RWPE1 (cell line): Measurements from ENCODE around the gene TAF13.

ENCODE experiments used
- CTCF ChIA-PET: fragments of 350-600 bp; sonication (Branson Sonifier 250); formaldehyde crosslinking; extraction: SDS; loops from one replicate; lab custom pipeline; 2021; lab: Yijun Ruan, JAX
- POLR2A ChIA-PET: fragments of 400-600 bp; formaldehyde crosslinking; extraction: SDS; loops from one replicate; lab custom pipeline; 2020; ENCODE audit warnings: antibody characterized with exemption; ENCODE audit not compliant: low non-redundant PET; lab: Yijun Ruan, JAX
- DNase-seq: peaks from one replicate; pipeline ENCODE4 v3.0.0; 2012; ENCODE audit warnings: low spot score
- H3K27ac ChIP-seq: fragments of 450-650 bp; 2 replicates; pipeline ENCODE4 v1.5.1; 2017
- TF ChIP-seq, protein P1 (sequence below): fragments of 450-650 bp; conservative IDR thresholded peaks from 2 replicates; pipeline ENCODE4 v1.5.1; 2017; ENCODE audit warnings: low read depth, mild to moderate bottlenecking

The TAF13 gene, protein sequence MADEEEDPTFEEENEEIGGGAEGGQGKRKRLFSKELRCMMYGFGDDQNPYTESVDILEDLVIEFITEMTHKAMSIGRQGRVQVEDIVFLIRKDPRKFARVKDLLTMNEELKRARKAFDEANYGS

GRCh38 chr1:109075531-109076490 is at the start of gene TAF13:
Gene TAF13 (minus strand): TSS chr1:109076003. CDS start chr1:109075947, 56 bp downstream.
- H3K27ac ChIP-seq: peak within 1 kb of the TSS; percentile 82
- POLR2A ChIA-PET: interaction anchor here (0.6 kb wide), 3 partner anchors 12 to 121 kb away, joined by 3 to 5 read pairs (median 4); no protein-coding TSS in a partner anchor
- CTCF ChIA-PET: interaction anchor here (0.7 to 0.9 kb wide), 2 partner anchors 48 to 102 kb away, joined by 3 to 4 read pairs; no protein-coding TSS in a partner anchor
- TF ChIP-seq, protein P1, sequence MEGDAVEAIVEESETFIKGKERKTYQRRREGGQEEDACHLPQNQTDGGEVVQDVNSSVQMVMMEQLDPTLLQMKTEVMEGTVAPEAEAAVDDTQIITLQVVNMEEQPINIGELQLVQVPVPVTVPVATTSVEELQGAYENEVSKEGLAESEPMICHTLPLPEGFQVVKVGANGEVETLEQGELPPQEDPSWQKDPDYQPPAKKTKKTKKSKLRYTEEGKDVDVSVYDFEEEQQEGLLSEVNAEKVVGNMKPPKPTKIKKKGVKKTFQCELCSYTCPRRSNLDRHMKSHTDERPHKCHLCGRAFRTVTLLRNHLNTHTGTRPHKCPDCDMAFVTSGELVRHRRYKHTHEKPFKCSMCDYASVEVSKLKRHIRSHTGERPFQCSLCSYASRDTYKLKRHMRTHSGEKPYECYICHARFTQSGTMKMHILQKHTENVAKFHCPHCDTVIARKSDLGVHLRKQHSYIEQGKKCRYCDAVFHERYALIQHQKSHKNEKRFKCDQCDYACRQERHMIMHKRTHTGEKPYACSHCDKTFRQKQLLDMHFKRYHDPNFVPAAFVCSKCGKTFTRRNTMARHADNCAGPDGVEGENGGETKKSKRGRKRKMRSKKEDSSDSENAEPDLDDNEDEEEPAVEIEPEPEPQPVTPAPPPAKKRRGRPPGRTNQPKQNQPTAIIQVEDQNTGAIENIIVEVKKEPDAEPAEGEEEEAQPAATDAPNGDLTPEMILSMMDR: no peak
- DNase-seq: peak; percentile 91

DNA sequence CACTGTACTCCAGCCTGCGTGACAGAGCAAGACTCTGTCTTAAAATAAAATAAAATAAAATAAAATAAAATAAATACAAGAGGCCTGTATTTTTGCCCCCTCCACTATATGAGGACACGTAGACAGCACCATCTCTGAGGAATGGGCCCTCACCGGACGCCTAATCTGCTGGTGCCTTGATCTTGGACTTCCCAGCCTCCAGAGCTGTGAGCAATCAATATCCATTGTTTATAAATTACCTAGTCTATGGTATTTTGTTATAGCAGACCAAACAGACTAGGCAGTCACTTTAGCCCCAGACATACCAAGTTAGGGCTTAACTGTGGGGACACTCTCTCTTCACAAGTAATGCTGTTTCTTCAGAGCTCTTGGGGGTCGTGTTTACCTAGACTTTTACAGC is 44.6 kb upstream of the TAF13 start:
- TF ChIP-seq, protein P1: no peak

DNA sequence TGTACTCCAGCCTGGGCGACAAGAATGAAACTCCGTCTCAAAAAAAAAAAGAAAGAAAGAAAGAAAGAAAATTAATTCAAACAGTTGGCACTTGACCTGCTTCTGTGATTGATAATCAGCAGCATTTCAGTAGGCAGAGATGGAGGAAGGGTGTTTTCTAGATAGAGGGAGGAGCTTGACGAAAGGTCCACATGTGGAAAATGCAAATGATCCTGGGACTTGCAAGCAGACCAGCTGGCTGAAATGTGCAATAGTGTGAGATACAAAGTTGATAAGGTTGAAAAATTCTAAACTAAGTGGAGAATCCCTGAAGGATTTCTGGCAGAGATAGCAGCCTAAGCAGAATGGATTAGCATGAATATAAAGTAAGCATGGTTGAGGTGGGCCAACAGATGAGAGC is 42.3 kb upstream of the TAF13 start:
- POLR2A ChIA-PET: interaction anchor here (0.7 kb wide), 1 partner anchor 21 kb away, joined by 3 read pairs; no protein-coding TSS in a partner anchor

More for the DNA sequence above, 44.6 kb upstream of the TAF13 start:
- H3K27ac ChIP-seq: no peak overlapping the region
- ChIA-PET POLR2A (no interaction called here), CTCF (interaction anchor here (1.5 kb wide), 1 partner anchor 7 kb away, joined by 4 read pairs; no protein-coding TSS in a partner anchor)
- no peak for DNase-seq

GRCh38 chr1:109116286-109116685 is 40.5 kb upstream of the TAF13 start:
- TF ChIP-seq, protein P1: no peak
- H3K27ac ChIP-seq: no peak overlapping the region
- DNase-seq: no peak
- ChIA-PET POLR2A (interaction anchor here (0.7 kb wide), 1 partner anchor 40 kb away, joined by 5 read pairs; the partner anchor contains the start of gene TAF13), CTCF (no interaction called here)

More for the DNA sequence above, 42.3 kb upstream of the TAF13 start:
- CTCF ChIA-PET: interaction anchor here (0.6 kb wide), 2 partner anchors 13 to 74 kb away, joined by 3 to 5 read pairs; no protein-coding TSS in a partner anchor
- DNase-seq: no peak
- no peak overlapping the region for H3K27ac ChIP-seq
- TF ChIP-seq, protein P1: no peak

DNA sequence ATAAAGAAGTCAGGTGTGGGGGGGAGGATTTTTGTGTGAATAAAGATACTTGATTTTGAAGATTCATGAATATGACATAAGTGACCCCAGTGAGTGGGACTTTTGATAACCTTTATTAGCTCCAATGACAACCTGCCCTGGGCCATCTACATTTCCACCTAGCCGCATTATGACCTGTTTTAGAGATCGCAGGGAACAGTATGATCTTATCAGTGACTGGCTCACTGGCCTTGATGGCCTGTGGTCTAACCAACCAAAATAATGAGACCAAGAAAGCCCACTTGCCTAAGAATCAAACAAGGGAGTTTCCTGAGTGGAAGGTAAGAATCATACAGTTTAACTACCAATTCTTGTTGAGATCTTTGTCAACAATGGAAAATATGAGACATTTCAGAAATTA is 39.9 kb upstream of the TAF13 start:
- DNase-seq: no peak
- ChIA-PET CTCF (no interaction called here), POLR2A (no interaction called here)
- H3K27ac ChIP-seq: no peak overlapping the region
- TF ChIP-seq, protein P1: no peak

- POLR2A ChIA-PET: no interaction called here
- no peak overlapping the region for H3K27ac ChIP-seq
- CTCF ChIA-PET: no interaction called here
- TF ChIP-seq, protein P1: no peak
- DNase-seq: no peak
Measured at GRCh38 chr1:109114342-109114674, 38.5 kb upstream of the TAF13 start.
